GM12878 (cell line): ENCODE results near the gene PHF14. TPM values are rescaled to one million over a fixed set of nuclear protein-coding genes. Genes with fewer than 3 reads are reported as not detected.

ENCODE experiments used
- ATAC-seq: fragments of 200-7000 bp; cut with Tn5 transposase; 3 replicates; pipeline ENCODE4 v1.9.1; 2020; ENCODE audit warnings: mild to moderate bottlenecking, moderate library complexity
- BruUV-seq: library from RNA; stranded (reverse); fragments of 400-500 nt; replicated peaks from 2 replicates; lab custom pipeline; 2021; lab: Mats Ljungman, UMichigan
- CTCF ChIA-PET: fragments of 300-600 bp; sonication (Branson Sonifier 250); formaldehyde crosslinking; extraction: SDS; loops from one replicate; lab custom pipeline; 2021; ENCODE audit warnings: inconsistent platforms; lab: Yijun Ruan, JAX
- POLR2A ChIA-PET: fragments of 350-600 bp; formaldehyde crosslinking; extraction: SDS; loops from one replicate; lab custom pipeline; 2021; ENCODE audit warnings: inconsistent platforms; lab: Charles Lee
- RAD21 ChIA-PET: fragments of 300-600 bp; sonication (Branson Sonifier 250); formaldehyde crosslinking; loops from one replicate; lab custom pipeline; 2023; ENCODE audit warnings: antibody characterized with exemption; ENCODE audit not compliant: unreplicated experiment; lab: Charles Lee
- SMC1A ChIA-PET: fragments of 300-600 bp; sonication (Branson Sonifier 250); formaldehyde crosslinking; loops from one replicate; lab custom pipeline; 2023; ENCODE audit not compliant: unreplicated experiment, uncharacterized antibody; lab: Charles Lee
- DNase-seq: peaks from one replicate; pipeline ENCODE4 v3.0.0-alpha.2; 2011; ENCODE audit warnings: low read depth, low spot score
- FAIRE-seq: peaks from 3 replicates; lab custom pipeline; 2011; peaks lifted over from hg19 to GRCh38; lab: Jason Lieb, UNC
- H2AFZ ChIP-seq: 2 replicates; pipeline ENCODE4 v1.6.0; 2011; ENCODE audit warnings: low read depth, low read length, control low read depth; ENCODE audit not compliant: control insufficient read depth
- H3K27ac ChIP-seq: 2 replicates; pipeline ENCODE4 v1.5.1; 2011; ENCODE audit warnings: control low read depth; ENCODE audit not compliant: control insufficient read depth, insufficient read depth
- H3K27me3 ChIP-seq, 2 experiments: replicated peaks in 1 of 2; 2 replicates each; pipeline versions ENCODE4 v1.6.0 to v1.6.1; 2011; ENCODE audit warnings: low read length in 1 of 2; ENCODE audit not compliant: control insufficient read depth in 2 of 2, insufficient read depth in 2 of 2
- H3K36me3 ChIP-seq, 2 experiments: 2 replicates each; pipeline ENCODE4 v1.5.1; 2011; ENCODE audit warnings: low read length in 1 of 2; ENCODE audit not compliant: control insufficient read depth in 2 of 2, insufficient read depth in 2 of 2
- H3K4me1 ChIP-seq: 2 replicates; pipeline ENCODE4 v1.6.1; 2011; ENCODE audit warnings: mild to moderate bottlenecking, low read length, moderate library complexity, mixed read lengths; ENCODE audit not compliant: control insufficient read depth, insufficient read depth
- H3K4me2 ChIP-seq: 2 replicates; pipeline ENCODE4 v1.6.0; 2011; ENCODE audit warnings: control low read depth; ENCODE audit not compliant: control insufficient read depth, insufficient read depth
- H3K4me3 ChIP-seq: fragments of 200-600 bp; sonication (generic); 2 replicates; pipeline ENCODE4 v1.5.1; 2016
- H3K79me2 ChIP-seq: 2 replicates; pipeline ENCODE4 v1.6.0; 2011; ENCODE audit warnings: low read length; ENCODE audit not compliant: control insufficient read depth, insufficient read depth
- H3K9ac ChIP-seq: 2 replicates; pipeline ENCODE4 v1.8.0; 2011; ENCODE audit warnings: low read length, control low read depth, mixed read lengths; ENCODE audit not compliant: control insufficient read depth, insufficient read depth
- H3K9me3 ChIP-seq: replicated peaks from 3 replicates; pipeline ENCODE4 v1.5.1; 2011; ENCODE audit warnings: mild to moderate bottlenecking, low read length; ENCODE audit not compliant: control insufficient read depth, insufficient read depth
- H4K20me1 ChIP-seq: 2 replicates; pipeline ENCODE4 v1.6.0; 2011; ENCODE audit not compliant: control insufficient read depth, insufficient read depth
- ASH2L ChIP-seq: fragments of 300-600, 200-600 bp; sonication (generic); IDR thresholded peaks from 2 replicates; pipeline ENCODE4 v1.6.1; 2017; ENCODE audit warnings: low read depth, mild to moderate bottlenecking, borderline replicate concordance
- ATF3 ChIP-seq: IDR thresholded peaks from 2 replicates; pipeline ENCODE4 v1.6.1; 2011; ENCODE audit warnings: low read depth, mild to moderate bottlenecking, low read length, moderate library complexity, borderline replicate concordance; ENCODE audit errors: extremely low read depth
- BMI1 ChIP-seq: fragments of 450-650 bp; IDR thresholded peaks from 2 replicates; pipeline ENCODE4 v1.6.1; 2016; ENCODE audit warnings: mild to moderate bottlenecking, moderate library complexity, borderline replicate concordance
- CHD2 ChIP-seq: IDR thresholded peaks from 2 replicates; pipeline ENCODE4 v1.6.1; 2011; ENCODE audit warnings: low read depth, low read length, improper control_type of control experiment, borderline replicate concordance
- FOS ChIP-seq: IDR thresholded peaks from 3 replicates; pipeline ENCODE4 v1.6.1; 2011; ENCODE audit warnings: borderline replicate concordance; ENCODE audit not compliant: insufficient read length; ENCODE audit errors: extremely low read depth
- IKZF2 ChIP-seq, 2 experiments: fragments of 450-650 bp; IDR thresholded peaks; 2 replicates each; pipeline ENCODE4 v1.6.1; 2017; ENCODE audit warnings: mild to moderate bottlenecking in 2 of 2, moderate library complexity in 2 of 2
- JUNB ChIP-seq: IDR thresholded peaks from 2 replicates; pipeline ENCODE4 v1.6.1; 2016; ENCODE audit warnings: antibody characterized with exemption, mild to moderate bottlenecking
- NR2F1 ChIP-seq: fragments of 450-650 bp; conservative IDR thresholded peaks from 2 replicates; pipeline ENCODE4 v1.6.1; 2017; ENCODE audit warnings: mild to moderate bottlenecking
- RB1 ChIP-seq: fragments of 450-650 bp; formaldehyde crosslinking; IDR thresholded peaks from 2 replicates; pipeline ENCODE4 v1.6.1; 2017; ENCODE audit warnings: mild to moderate bottlenecking, borderline replicate concordance
- RELA ChIP-seq: fragments of 450-650 bp; IDR thresholded peaks from 2 replicates; pipeline ENCODE4 v1.8.0; 2014; ENCODE audit warnings: borderline replicate concordance; ENCODE audit not compliant: partially characterized antibody
- YY1 ChIP-seq: IDR thresholded peaks from 2 replicates; pipeline ENCODE4 v1.6.1; 2011; ENCODE audit warnings: low read depth, mild to moderate bottlenecking, low read length
- ZNF274 ChIP-seq: IDR thresholded peaks from one replicate; pipeline ENCODE4 v1.8.0; 2011; ENCODE audit not compliant: insufficient read length, insufficient read depth
- ZZZ3 ChIP-seq: IDR thresholded peaks from 2 replicates; pipeline ENCODE4 v1.6.1; 2011; ENCODE audit warnings: low read depth; ENCODE audit not compliant: control insufficient read depth, insufficient read length
- WGBS: methylation state at CpG from one replicate; pipeline ENCODE4 v1.1.6; 2016; ENCODE audit warnings: low lambda C conversion rate; ENCODE audit not compliant: insufficient replicate concordance, insufficient coverage; ENCODE audit errors: missing lambda C conversion rate; 5-methylcytosine and 5-hydroxymethylcytosine counted together
- in situ Hi-C: fragments of 300-500 bp; cut with MboI; formaldehyde crosslinking; loops from 9 replicates; pipeline ENCODE4 v1.14.3; 2018; ENCODE audit warnings: mixed read lengths
- intact Hi-C: fragments of 100-400 bp; cut with micrococcal nuclease; formaldehyde crosslinking; loops from one replicate; pipeline ENCODE4 v1.14.2; 2022; ENCODE audit not compliant: unreplicated experiment
- polyA plus RNA-seq, 11 experiments: library from polyadenylated mRNA; depleted of rRNA in 4 of 11; unstranded in 6 of 11; stranded (reverse) in 5 of 11; fragments of >200 nt; fragmentation: Nextera tagmentation in 4 of 11; fragmentation: Illumina TruSeq in 1 of 11; extraction: Ambion mirVana in 4 of 11; extraction: Trizol in 1 of 11; gene quantifications; 1 replicate in 1 of 11; 2 replicates in 10 of 11; pipeline versions ENCODE4 v1.2.1 to v1.2.3, GENCODE V29; 2011 to 2016; ENCODE audit warnings: inconsistent platforms in 2 of 11, missing spikeins in 2 of 11, low read depth in 1 of 11
- total RNA-seq, 4 experiments: library from RNA; depleted of rRNA in 3 of 4; stranded (reverse); fragments of >200 nt in 3 of 4; fragmentation: Illumina TruSeq in 1 of 4; extraction: Trizol in 1 of 4; gene quantifications; 2 replicates each; pipeline versions ENCODE4 v1.2.1 to v1.2.3, GENCODE V29; 2013 to 2021
- TF ChIP-seq, protein P1 (sequence below): fragments of 450-650 bp; conservative IDR thresholded peaks from 2 replicates; pipeline ENCODE4 v1.6.1; 2017; ENCODE audit warnings: mild to moderate bottlenecking, moderate library complexity
- TF ChIP-seq, protein P2 (sequence below), 3 experiments: IDR thresholded peaks in 2 of 3; conservative IDR thresholded peaks in 1 of 3; 2 replicates each; pipeline ENCODE4 v1.5.1; 2011; ENCODE audit warnings: low read depth in 3 of 3, low read length in 3 of 3, mild to moderate bottlenecking in 3 of 3, control low read depth in 2 of 3, moderate library complexity in 2 of 3, inconsistent platforms in 1 of 3, mixed read lengths in 1 of 3; ENCODE audit not compliant: control insufficient read depth in 2 of 3, insufficient read depth in 1 of 3; ENCODE audit errors: extremely low read depth in 1 of 3

PHF14 gene
- total and polyA plus RNA-seq, 10 of the 15 experiments (the other 5 are each of a cell fraction or from before 2014, with no cell fraction given): 21.3 to 47.1 (median 29.9) TPM

DNA sequence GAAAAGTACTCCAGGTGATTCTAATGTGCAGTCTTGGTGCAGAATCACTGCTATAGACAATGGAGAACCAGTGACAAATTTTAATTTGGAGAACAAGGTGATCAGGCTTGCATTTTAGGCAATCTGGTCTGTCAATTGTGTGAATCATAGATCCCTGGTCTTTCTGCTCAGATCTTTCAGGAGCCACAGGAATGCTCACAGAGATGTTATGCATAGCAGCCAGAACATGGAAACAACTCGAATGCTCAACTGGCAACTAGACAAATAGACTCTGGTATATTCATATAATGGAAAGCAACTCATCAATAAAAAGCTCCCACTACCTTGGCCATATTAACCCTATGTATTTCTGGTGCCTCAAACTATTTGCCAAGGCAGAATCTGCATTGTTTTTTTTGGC, 209.1 kb downstream of the PHF14 start (continued):
- TF ChIP-seq, protein P1, sequence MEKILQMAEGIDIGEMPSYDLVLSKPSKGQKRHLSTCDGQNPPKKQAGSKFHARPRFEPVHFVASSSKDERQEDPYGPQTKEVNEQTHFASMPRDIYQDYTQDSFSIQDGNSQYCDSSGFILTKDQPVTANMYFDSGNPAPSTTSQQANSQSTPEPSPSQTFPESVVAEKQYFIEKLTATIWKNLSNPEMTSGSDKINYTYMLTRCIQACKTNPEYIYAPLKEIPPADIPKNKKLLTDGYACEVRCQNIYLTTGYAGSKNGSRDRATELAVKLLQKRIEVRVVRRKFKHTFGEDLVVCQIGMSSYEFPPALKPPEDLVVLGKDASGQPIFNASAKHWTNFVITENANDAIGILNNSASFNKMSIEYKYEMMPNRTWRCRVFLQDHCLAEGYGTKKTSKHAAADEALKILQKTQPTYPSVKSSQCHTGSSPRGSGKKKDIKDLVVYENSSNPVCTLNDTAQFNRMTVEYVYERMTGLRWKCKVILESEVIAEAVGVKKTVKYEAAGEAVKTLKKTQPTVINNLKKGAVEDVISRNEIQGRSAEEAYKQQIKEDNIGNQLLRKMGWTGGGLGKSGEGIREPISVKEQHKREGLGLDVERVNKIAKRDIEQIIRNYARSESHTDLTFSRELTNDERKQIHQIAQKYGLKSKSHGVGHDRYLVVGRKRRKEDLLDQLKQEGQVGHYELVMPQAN: no peak
- TF ChIP-seq, protein P2, sequence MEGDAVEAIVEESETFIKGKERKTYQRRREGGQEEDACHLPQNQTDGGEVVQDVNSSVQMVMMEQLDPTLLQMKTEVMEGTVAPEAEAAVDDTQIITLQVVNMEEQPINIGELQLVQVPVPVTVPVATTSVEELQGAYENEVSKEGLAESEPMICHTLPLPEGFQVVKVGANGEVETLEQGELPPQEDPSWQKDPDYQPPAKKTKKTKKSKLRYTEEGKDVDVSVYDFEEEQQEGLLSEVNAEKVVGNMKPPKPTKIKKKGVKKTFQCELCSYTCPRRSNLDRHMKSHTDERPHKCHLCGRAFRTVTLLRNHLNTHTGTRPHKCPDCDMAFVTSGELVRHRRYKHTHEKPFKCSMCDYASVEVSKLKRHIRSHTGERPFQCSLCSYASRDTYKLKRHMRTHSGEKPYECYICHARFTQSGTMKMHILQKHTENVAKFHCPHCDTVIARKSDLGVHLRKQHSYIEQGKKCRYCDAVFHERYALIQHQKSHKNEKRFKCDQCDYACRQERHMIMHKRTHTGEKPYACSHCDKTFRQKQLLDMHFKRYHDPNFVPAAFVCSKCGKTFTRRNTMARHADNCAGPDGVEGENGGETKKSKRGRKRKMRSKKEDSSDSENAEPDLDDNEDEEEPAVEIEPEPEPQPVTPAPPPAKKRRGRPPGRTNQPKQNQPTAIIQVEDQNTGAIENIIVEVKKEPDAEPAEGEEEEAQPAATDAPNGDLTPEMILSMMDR (IDR thresholded peaks at IDR 0.05 in 2 of 3, conservative IDR thresholded peaks at IDR 0.05 in 1 of 3; ENCODE audit: control insufficient read depth in 2 of 3, extremely low read depth in 1 of 3, insufficient read depth in 1 of 3, low read depth in 3 of 3, low read length in 3 of 3): no peak

GRCh38 chr7:11185179-11185815, 211.6 kb downstream of the PHF14 start:
- H3K4me2 ChIP-seq: no peak overlapping the region
- no peaks in the 10 kb centered on the region for H3K27me3 ChIP-seq
- no peak overlapping the region for H3K27ac ChIP-seq
- WGBS: 61% methylated on average over 4 of the region's 4 CpGs
- no TSS peak for BruUV-seq
- POLR2A ChIA-PET: no interaction called here
- no peak overlapping the region for H3K9ac ChIP-seq
- CTCF ChIA-PET: interaction anchor here (1.1 kb wide), 1 partner anchor 31 kb away, joined by 3 read pairs; no protein-coding TSS in a partner anchor
- no peaks in the 10 kb centered on the region for H3K4me1 ChIP-seq
- DNase-seq: no peak
- no peaks in the 10 kb centered on the region for H3K9me3 ChIP-seq
- no peak overlapping the region for H2AFZ ChIP-seq
- H3K4me3 ChIP-seq: no peak overlapping the region
- no peaks in the 10 kb centered on the region for H3K79me2 ChIP-seq
- in situ Hi-C loops (no loop called here), intact Hi-C loops (no loop called here)
- H3K36me3 ChIP-seq: no peaks in the 10 kb centered on the region
- RAD21 ChIA-PET: no interaction called here
- H4K20me1 ChIP-seq: no peaks in the 10 kb centered on the region
- no peak for FAIRE-seq
- ATAC-seq: no peak
- SMC1A ChIA-PET: interaction anchor here (0.5 to 1.5 kb wide), 2 partner anchors 8 to 244 kb away, joined by 4 to 5 read pairs; no protein-coding TSS in a partner anchor
- TF ChIP-seq IKZF2 (IDR thresholded peaks at IDR 0.05): no peak
- no peak for TF ChIP-seq JUNB
- no peak for TF ChIP-seq FOS
- TF ChIP-seq NR2F1: no peak
- no peak for TF ChIP-seq ASH2L
- TF ChIP-seq CHD2: no peak
- TF ChIP-seq RB1: no peak
- no peak for TF ChIP-seq BMI1
- no peak for TF ChIP-seq YY1
- no peak for TF ChIP-seq ZNF274
- TF ChIP-seq ZZZ3: no peak
- TF ChIP-seq RELA: no peak
- no peak for TF ChIP-seq ATF3
